HG03066 (cell line): ENCODE results near the gene MRTFA.

ENCODE experiments used
- ATAC-seq: cut with Tn5 transposase; IDR thresholded peaks from one replicate; pipeline ENCODE4 v1.9.1; 2021; ENCODE audit warnings: low read depth; ENCODE audit not compliant: unreplicated experiment

MRTFA gene

DNA sequence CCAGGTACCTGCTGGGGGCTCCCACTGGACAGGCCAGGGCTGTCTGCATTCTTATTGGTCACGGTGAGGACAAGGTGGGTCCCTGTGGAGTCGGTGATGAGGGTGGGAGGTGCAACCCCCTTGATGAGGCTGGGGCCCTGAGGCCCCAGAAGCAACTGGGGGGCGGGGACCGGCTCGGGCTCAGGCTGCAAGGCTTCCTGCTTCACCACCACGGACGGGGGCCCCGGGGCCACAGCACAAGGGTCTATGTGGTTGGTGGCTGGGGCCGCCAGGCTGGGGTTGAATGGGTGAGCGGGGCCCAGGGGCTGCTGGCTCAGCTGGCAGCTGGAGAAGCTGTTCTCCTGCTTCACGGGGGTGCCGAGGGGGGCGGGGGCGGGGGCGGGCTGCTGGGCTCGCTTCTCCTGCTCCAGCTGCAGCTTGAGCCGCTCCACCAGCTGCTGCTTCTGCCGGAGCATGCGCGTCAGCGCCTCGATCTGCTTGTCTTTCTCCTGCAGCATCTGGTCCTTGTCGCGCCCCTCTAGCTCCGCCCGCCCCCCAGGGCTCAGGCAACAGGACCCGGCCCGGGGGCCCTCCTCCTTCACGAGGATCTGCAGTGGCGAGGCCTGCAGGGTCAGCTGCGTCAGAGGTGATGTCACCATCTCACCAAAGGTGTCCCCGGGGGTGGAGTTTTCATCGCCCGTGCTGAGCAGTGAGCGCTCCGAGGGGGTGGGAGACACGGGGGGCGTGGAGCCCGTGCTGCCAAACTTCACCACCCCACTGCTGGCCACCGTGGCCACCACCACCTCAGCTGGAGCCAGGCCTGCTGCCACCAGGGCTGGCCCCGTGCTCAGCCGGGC, 217.9 kb downstream of the MRTFA start:
- ATAC-seq, result no peak

DNA sequence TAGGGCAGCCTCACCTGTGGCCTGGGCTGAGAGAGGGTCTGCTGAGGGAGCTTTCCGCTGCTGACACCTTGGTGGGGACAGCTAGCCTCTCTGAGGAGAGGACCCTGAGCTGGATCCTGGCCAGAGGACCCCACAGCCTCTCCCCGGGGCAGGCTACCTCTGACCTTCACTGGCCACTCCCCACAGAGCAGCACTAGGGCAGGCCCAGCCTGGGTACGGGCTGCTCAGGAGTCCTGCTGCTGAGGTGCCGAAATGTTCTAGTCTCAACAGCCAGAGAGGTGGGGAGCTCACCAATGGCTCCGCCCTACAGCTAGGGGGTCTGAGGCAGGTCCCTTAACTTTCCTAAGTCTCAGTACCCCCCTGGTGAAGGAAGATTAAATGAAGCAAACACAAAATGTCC, 218.6 kb downstream of the MRTFA start:
- no peak for ATAC-seq

DNA sequence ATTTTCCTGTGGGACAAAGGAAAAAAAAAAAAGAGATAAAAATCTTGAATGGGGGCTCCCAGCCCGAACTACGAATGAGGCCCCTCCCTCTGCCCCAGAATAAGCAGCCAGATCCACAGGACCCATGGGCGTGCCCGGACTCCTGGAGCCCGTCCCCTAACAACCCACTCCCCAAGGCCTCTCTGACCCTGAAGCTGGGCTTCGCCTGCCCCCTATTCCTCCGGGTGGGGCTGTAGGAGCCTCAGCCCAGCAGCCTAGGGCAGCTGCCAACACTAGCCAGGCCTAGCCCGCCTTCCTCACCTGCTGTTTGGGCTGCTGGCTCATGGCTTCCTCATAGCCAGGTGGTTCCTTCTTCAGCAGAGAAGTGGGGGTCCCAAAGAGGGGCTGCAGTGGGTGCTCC, 219.5 kb downstream of the MRTFA start:
- no peak for ATAC-seq

DNA sequence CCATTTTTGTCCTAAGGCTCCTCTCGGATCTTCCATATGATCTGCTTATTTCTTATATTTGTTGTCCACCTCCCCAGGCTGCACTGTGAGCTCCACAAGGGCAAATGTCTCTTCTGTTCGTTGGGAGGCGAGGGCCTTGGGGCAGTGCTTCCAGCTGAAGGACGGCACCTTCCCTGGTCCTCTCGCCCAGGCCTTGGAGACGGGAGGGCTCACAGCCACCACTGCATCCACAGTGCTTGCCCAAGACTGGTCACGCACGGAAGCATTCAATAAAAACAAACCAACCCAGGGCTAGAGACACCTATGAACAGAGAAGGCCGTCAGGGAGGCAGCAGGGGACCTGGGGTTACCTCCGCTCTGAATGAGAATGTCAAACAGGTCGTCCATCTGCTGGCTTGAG, 219.9 kb downstream of the MRTFA start:
- ATAC-seq, result no peak

DNA sequence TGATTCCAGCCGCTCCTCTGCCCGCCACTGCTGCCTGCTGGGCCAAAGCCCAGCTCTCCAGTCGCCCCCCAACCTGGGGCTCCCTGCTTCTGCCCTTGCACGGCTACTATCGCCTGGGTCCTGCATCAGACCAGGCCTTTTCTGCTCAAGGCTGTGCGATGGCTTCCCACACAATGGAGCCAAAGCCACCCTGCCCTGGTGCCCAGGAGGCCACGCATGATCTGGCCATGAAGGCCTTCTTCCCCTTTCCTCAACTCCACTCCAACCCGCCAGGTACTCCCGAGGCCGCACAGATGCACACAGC, 220.3 kb downstream of the MRTFA start:
- no peak for ATAC-seq

DNA sequence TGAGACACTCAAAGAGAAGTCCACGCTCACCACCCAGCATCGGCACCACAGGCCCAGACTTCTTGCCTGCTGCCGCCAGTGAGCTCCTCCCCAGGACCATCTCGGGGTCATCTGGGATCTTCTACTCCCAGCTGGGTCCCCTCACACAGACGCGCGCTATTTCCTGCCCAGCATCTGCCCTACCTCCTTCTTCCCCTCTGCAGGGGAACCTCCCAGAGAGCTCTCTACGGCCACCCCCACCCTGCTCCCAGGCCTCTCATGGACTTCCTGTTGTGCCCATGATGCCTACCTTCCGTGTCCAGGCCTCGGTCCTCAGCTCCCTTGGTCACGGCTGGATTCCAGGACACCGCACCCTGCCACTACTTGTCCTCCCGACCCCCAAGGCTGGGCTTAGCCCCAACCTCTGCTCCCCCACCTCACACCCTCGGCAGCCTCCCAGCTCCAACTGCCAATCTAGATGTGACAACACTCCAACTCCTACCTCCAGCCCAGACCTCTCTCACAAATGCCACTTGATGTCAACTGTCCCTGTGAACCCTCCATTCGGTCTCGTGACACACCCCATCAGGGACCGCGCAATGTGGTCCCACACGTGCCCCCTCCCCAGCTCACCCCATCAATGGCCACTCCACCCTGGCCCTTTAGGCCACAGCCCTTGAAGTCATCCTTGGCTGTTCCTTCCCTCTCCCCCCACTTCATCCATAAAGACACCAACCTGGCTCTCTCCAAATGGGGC, 220.8 kb downstream of the MRTFA start:
- no peak for ATAC-seq

DNA sequence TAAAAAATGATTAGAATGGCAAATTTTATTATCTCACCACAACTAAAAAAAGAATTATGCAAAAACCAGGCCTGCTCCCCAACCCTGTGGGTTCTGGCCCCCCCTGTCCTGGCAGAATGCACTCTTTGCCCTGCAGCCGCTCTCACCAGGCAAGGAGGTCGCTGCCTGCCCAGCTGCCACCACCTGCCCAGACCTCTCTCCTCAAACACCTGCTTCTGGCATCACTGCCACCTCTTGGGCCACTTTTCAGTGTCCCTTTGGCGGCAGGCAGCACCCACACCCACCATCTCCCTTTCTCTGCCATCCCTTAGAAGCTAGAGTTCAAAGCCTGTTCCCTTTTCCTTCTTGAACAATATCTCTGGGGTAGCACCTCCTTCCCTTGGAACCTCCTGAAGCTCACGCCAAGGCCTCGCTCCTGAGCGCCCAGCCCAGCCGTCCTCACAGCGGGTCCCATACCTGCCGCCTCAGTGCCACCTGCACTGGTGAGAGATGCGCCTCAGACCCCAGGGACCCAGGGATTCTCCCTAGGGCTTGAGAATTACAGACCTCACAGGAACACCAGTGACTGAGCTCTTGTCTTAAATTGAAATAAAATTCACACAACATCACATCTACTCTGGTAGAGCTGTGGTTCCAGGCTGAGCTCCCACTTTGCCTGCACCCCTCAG, 221.5 kb downstream of the MRTFA start:
- ATAC-seq, result no peak

DNA sequence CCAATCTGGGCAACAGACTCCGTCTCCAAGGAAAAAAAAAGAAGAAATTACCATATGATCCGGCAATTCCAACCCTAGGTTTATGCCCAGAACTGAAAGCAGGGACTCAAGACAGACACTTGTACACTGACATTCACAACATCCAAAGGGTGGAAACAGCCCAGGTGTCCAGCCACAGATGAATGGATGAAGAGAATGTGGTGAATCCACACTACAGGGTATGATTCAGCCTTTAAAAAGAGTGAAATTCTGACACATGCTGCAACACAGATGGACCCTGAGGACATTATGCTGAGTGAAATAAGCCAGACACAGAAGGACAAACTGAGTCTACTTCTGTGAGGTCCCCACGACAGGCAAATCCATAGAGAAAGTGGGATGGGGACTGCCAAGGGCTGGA, 222.2 kb downstream of the MRTFA start:
- ATAC-seq, result no peak

DNA sequence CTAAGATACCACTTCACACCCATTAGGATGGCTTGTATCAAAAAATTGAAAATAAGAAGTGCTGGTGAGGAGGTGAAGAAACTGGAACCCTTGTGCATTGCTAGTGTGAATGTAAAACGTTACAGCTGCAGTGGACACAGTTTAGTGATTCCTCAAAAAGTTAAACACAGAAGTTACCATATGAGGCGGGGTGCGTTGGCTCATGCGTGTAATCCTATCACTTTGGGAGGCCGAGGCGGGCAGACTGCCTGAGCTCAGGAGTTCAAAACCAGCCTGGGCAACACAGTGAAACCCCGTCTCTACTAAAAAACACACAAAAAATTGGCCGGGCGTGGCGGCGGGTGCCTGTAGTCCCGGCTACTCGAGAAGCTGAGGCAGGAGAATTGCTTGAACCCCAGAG, 222.6 kb downstream of the MRTFA start:
- no peak for ATAC-seq

DNA sequence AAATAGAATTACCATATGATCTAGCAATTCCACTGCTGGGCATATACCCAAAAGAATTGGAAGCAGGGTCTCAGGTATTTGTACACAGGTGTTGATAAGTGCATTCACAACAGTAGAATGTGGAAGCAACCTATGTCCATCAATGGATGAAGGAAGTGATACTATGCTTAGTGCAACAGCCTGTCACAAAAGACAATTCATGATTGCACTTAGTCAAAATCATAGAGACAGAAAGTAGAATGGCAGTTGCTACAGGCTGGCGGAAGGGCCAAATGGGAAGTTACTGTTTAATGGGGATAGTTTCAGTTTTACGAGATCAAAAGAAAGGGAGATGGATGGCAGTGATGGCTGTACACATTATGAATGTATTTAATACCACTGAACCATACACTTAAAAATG, 224.1 kb downstream of the MRTFA start:
- no peak for ATAC-seq

DNA sequence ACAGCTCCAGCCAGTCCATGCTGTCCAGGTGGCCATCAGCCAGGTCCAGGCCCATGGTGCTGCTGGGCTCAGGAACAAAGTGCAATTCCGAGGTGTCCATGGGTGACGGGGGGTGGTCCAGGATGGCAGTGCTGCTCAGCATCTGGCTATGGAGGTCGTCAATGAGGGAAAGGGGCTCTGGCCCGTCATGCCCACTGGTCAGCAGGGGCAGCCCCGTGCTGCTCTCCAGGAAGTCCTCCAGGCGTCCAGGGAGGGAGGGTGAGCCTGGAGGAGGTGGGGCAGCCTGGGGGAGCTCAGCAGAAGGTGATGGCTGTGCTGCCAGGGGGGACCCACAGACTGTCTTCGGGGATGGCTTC, 225.0 kb downstream of the MRTFA start:
- no peak for ATAC-seq

DNA sequence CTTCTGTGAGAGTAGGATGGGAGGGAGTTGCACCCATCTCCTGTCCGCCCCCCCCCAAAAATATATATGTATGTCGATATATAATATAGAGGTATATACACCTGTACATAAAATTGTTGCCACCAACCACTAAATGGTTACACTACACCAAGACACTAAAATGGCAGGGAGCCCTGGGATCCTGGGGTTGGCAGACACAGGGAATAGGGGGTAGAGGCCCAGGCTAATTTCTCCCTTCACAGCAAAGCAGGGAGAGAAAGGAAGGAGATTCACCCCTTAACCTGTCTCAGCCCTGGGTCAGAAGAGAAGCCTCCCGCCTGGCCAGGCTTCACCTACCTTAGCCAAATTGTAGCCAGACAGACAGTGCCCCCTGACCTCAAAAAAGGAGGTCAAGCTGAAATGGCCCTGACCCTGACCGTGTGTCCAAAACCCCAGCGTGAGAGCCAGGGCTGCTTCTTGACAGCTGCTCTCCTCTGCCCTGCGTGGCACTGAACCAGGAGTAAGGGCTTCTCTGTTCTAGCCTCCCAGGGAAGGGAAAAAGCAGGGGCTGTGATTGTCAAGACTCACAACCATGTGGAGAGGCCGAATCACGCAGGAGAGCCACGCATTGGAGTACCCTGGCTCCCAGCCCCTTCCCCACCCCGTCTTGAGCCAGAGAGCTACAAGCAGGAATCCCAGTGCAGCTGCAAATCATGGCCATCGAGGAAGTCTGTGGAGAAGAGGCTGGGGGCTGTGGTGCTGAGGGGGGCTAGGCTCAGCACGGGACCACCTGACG, 225.6 kb downstream of the MRTFA start:
- no peak for ATAC-seq

DNA sequence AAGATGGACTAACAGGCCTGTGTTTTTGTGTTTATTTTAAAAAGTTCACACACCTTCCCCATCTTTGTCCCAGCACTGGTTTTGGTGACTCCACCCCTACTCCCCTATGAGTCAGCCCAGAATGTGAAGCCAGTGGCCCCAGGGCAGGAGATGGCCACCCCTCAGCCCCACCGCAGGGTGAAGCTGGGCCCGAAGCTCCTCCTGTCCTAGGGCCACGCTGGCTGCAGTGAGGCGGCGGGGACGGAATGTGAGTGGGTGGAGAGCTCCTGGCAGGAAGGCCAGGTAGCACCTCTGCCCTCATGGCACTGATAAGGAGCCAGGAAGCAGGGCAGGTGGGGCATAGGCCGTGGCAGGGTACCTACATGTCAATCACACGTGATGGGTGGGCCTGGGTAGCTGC, 226.2 kb downstream of the MRTFA start:
- ATAC-seq, result no peak

DNA sequence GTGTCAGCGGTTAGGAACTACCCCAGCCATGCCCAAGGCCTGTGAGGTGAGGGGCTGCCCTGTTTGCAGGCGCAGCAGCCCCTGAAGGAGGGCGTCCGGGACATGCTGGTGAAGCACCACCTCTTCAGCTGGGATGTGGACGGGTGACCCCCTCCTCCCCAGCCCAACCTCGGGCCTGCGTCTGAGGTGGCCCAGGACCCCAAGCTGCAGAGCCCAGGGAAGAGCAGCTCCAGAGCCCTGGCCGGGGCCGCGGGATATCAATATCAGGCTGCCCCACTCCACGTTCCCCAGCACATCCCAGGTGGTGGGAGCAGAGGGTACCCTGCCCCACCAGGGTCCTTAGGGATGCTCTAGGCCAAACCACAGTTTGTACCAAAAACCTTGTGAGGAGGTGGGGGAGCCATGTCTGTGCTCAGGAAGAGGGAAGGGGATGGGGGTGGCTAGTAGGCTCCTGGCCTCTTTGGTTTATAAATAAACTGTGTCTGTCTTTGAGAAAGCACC, 226.9 kb downstream of the MRTFA start:
- ATAC-seq, result no peak

DNA sequence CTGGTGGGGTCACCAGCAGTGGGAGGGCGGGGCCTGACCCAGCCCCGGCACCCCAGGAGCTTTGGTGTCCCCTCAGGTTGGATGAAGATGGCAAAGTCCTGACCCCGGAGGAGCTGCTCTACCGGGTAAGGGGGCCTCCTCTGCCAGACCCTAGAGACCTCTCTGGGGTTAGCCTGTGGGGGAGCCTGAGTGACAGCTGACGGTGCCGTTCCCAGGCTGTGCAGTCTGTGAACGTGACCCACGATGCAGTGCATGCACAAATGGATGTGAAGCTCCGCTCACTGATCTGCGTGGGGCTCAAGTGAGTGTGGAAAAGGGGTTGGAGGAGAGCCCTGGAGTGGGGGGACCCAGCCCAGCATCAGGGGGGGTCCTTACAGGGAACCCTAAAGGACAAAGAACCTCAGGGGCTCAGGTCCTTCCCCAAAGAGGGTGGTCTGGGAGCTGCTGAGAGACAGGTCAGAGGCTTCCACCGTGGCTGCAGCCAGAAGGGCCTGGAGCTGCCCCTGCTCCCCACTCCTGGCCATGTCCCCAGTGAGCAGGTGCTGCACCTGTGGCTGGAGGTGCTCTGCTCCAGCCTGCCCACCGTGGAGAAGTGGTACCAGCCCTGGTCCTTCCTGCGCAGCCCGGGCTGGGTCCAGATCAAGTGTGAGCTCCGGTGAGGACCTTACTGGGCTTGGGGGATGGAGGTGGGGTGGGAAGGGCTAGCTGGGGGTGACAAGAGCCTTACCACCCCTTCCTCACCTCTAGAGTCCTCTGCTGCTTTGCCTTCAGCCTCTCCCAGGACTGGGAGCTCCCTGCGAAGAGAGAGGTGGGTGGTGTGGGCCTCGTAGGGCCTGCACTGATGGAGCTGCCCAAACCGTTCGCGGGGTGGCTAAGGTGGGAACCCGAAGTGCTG, 227.6 kb downstream of the MRTFA start:
- ATAC-seq, result no peak

DNA sequence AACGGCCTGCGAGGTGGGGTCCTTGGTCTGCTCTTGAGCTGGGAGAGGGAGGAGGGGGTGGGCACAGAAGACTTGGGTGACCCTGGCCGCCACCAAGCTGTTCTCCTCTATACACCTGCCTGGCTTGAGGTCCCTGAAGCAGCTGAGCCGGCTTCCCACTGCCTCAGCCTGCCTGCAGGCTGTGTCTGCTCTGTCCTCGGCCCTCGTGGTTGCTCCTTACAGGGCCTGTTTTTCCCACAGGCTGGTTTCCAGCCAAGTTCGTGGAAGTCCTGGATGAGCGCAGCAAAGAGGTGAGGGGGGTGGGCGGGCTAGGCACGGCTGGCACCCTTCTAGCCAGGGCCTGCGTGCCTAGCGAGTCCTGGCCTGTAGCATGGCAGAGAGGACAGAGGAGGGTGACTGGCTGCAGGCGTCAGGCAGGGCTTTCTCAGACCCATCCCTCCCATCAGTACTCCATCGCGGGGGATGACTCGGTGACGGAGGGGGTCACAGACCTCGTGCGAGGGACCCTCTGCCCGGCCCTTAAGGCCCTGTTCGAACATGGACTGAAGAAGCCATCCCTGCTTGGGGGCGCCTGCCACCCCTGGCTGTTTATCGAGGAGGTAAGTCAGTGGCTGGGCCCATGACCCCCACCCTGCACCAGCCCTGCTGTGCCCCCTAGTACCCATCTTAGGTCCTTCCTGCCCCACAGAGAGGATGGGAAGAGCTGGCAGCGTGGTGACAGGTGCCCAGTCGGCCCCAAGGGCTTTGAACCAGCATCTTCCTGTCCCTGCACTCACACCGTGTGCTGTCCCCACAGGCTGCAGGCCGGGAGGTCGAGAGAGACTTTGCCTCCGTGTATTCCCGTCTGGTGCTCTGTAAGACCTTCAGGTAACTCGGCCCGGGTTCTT, 228.4 kb downstream of the MRTFA start:
- no peak for ATAC-seq

DNA sequence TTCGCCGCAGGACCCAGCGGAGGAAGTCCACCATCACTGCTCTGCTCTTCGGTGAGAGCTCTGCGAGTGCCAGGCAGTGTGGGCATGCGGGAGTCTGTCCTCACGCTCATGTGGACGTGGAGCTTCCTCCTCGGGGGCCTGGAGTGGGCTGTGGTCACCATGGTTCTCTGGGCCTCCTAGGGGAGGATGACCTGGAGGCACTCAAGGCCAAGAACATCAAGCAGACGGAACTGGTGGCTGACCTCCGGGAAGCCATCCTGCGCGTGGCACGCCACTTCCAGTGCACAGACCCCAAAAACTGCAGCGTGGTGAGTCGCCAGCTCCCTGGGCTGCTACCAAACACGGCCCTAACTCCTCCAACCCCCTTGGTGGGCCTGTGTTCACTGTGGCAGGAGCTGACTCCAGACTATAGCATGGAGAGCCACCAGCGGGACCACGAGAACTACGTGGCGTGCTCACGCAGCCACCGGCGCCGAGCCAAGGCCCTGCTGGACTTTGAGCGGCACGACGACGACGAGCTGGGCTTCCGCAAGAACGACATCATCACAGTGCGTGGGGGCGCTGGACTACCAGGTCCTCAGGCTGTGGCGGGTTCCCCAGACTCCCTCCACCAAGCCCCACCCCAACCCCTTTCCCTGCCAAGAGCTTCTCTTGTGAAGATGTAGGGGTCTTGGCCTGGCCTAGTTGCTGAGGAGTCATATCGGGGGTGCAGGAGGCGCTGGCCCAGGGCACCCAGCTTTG, 229.3 kb downstream of the MRTFA start:
- no peak for ATAC-seq
